Fibroblast of lung (primary cell): ENCODE measurements around the gene GRPEL2. TPM values are rescaled to one million over a fixed set of nuclear protein-coding genes. Genes with fewer than 3 reads are reported as not detected.
A peak's percentile ranks its signal among the peaks of the same experiment; 100 is the strongest.

Source experiments
- DNase-seq, 2 donors: peaks; one replicate each; pipeline versions ENCODE4 v3.0.0 to v3.0.0-alpha.2; 2010; ENCODE audit warnings: low read depth in 2 of 2
- H2AFZ ChIP-seq: 2 replicates; pipeline ENCODE4 v1.5.1; 2012; ENCODE audit warnings: low read length, control low read depth, inconsistent platforms
- H3K27ac ChIP-seq: 2 replicates; pipeline ENCODE4 v1.5.1; 2011; ENCODE audit warnings: low read length, control low read depth; ENCODE audit not compliant: insufficient read depth
- H3K27me3 ChIP-seq: 2 replicates; pipeline ENCODE4 v1.5.1; 2011; ENCODE audit warnings: mild to moderate bottlenecking, low read length; ENCODE audit not compliant: control insufficient read depth, insufficient read depth
- H3K36me3 ChIP-seq: 2 replicates; pipeline ENCODE4 v1.5.1; 2011; ENCODE audit warnings: low read length; ENCODE audit not compliant: control insufficient read depth, insufficient read depth
- H3K4me1 ChIP-seq: 2 replicates; pipeline ENCODE4 v1.5.1; 2011; ENCODE audit warnings: low read length; ENCODE audit not compliant: control insufficient read depth, insufficient read depth; ENCODE audit errors: extremely low read depth
- H3K4me2 ChIP-seq: 2 replicates; pipeline ENCODE4 v1.5.1; 2011; ENCODE audit warnings: low read length, control low read depth; ENCODE audit not compliant: insufficient read depth; ENCODE audit errors: extremely low read depth
- H3K4me3 ChIP-seq, 4 experiments: fragments of 200-600 bp in 1 of 4; sonication (generic) in 1 of 4; replicated peaks in 1 of 4; 2 replicates each; pipeline ENCODE4 v1.5.1; 2011 to 2016; ENCODE audit warnings: low read length in 4 of 4, low read depth in 3 of 4, mild to moderate bottlenecking in 3 of 4, control low read depth in 2 of 4, inconsistent platforms in 1 of 4, mixed read lengths in 1 of 4; ENCODE audit not compliant: insufficient read depth in 1 of 4; ENCODE audit errors: control extremely low read depth in 1 of 4
- H3K79me2 ChIP-seq: 2 replicates; pipeline ENCODE4 v1.5.1; 2012; ENCODE audit warnings: mild to moderate bottlenecking, low read length, inconsistent platforms; ENCODE audit not compliant: control insufficient read depth, insufficient read depth
- H3K9ac ChIP-seq: 2 replicates; pipeline ENCODE4 v1.5.1; 2011; ENCODE audit warnings: mild to moderate bottlenecking, low read length, control low read depth; ENCODE audit not compliant: insufficient read depth
- H3K9me3 ChIP-seq: 2 replicates; pipeline ENCODE4 v1.5.1; 2012; ENCODE audit warnings: low read depth, low read length; ENCODE audit not compliant: control insufficient read depth, insufficient read depth
- H4K20me1 ChIP-seq: 2 replicates; pipeline ENCODE4 v1.5.1; 2011; ENCODE audit warnings: low read length; ENCODE audit not compliant: control insufficient read depth, insufficient read depth; ENCODE audit errors: extremely low read depth
- EZH2 ChIP-seq: IDR thresholded peaks from 2 replicates; pipeline ENCODE4 v1.5.1; 2012; ENCODE audit warnings: low read length, control low read depth, mild to moderate bottlenecking; ENCODE audit errors: missing control alignments
- polyA plus RNA-seq, 2 donors: library from polyadenylated mRNA; depleted of rRNA in 1 of 2; stranded (reverse) in 1 of 2; unstranded in 1 of 2; fragments of >200 nt; gene quantifications; 2 replicates each; pipeline ENCODE4 v1.2.1, GENCODE V29; 2011 to 2012; ENCODE audit warnings: missing spikeins in 1 of 2
- total RNA-seq: library from RNA; depleted of rRNA; stranded (reverse); fragments of >200 nt; gene quantifications from 2 replicates; pipeline ENCODE4 v1.2.1, GENCODE V29; 2014
- TF ChIP-seq, protein P1 (sequence below), 2 donors: IDR thresholded peaks in 1 of 2; conservative IDR thresholded peaks in 1 of 2; 1 replicate in 1 of 2; 2 replicates in 1 of 2; pipeline ENCODE4 v1.5.1; 2011 to 2012; ENCODE audit warnings: low read length in 2 of 2, control low read depth in 1 of 2, inconsistent platforms in 1 of 2, low read depth in 1 of 2, mild to moderate bottlenecking in 1 of 2

GRPEL2 gene
- total and polyA plus RNA-seq, 2 donors (not counting 1 experiment from before 2014, with no cell fraction given) = 15.3 to 29.6 TPM

- Histone ChIP-seq H3K27me3 (no peaks in the 10 kb centered on the region), H2AFZ (no peak overlapping the region), H4K20me1 (no peaks in the 10 kb centered on the region), H3K79me2 (no peaks in the 10 kb centered on the region), H3K4me2 (no peak overlapping the region), H3K9me3 (no peaks in the 10 kb centered on the region), H3K36me3 (no peaks in the 10 kb centered on the region), H3K9ac (no peak overlapping the region), H3K4me1 (no peaks in the 10 kb centered on the region), H3K27ac (no peak overlapping the region), H3K4me3 (no peak overlapping the region)
- peak; percentile 48 to 71 for DNase-seq
- TF ChIP-seq, protein P1, sequence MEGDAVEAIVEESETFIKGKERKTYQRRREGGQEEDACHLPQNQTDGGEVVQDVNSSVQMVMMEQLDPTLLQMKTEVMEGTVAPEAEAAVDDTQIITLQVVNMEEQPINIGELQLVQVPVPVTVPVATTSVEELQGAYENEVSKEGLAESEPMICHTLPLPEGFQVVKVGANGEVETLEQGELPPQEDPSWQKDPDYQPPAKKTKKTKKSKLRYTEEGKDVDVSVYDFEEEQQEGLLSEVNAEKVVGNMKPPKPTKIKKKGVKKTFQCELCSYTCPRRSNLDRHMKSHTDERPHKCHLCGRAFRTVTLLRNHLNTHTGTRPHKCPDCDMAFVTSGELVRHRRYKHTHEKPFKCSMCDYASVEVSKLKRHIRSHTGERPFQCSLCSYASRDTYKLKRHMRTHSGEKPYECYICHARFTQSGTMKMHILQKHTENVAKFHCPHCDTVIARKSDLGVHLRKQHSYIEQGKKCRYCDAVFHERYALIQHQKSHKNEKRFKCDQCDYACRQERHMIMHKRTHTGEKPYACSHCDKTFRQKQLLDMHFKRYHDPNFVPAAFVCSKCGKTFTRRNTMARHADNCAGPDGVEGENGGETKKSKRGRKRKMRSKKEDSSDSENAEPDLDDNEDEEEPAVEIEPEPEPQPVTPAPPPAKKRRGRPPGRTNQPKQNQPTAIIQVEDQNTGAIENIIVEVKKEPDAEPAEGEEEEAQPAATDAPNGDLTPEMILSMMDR (conservative IDR thresholded peaks at IDR 0.05 in 1 of 2, IDR thresholded peaks at IDR 0.05 in 1 of 2; ENCODE audit: low read depth in 1 of 2, low read length in 2 of 2) = peak; percentile 82 to 86
- no peak for TF ChIP-seq EZH2
Observed at GRCh38 chr5:149367249-149367971, 22.1 kb downstream of the GRPEL2 start.

DNA sequence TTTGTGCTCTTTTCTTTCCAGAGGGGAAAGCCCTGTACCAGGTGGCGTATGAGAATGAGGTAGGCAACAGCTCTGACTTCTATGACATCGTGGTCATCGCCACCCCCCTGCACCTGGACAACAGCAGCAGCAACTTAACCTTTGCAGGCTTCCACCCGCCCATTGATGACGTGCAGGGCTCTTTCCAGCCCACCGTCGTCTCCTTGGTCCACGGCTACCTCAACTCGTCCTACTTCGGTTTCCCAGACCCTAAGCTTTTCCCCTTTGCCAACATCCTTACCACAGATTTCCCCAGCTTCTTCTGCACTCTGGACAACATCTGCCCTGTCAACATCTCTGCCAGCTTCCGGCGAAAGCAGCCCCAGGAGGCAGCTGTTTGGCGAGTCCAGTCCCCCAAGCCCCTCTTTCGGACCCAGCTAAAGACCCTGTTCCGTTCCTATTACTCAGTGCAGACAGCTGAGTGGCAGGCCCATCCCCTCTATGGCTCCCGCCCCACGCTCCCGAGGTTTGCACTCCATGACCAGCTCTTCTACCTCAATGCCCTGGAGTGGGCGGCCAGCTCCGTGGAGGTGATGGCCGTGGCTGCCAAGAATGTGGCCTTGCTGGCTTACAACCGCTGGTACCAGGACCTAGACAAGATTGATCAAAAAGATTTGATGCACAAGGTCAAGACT lies 22.8 kb downstream of the GRPEL2 start:
- H4K20me1 ChIP-seq = no peaks in the 10 kb centered on the region
- H3K4me1 ChIP-seq = no peaks in the 10 kb centered on the region
- TF ChIP-seq EZH2 = no peak
- TF ChIP-seq, protein P1 (conservative IDR thresholded peaks at IDR 0.05 in 1 of 2, IDR thresholded peaks at IDR 0.05 in 1 of 2; ENCODE audit: low read depth in 1 of 2, low read length in 2 of 2) = no peak
- H3K9ac ChIP-seq = no peak overlapping the region
- no peak for DNase-seq
- H2AFZ ChIP-seq = no peak overlapping the region
- no peaks in the 10 kb centered on the region for H3K79me2 ChIP-seq
- no peak overlapping the region for H3K4me3 ChIP-seq
- no peaks in the 10 kb centered on the region for H3K36me3 ChIP-seq
- H3K27me3 ChIP-seq = no peaks in the 10 kb centered on the region
- H3K9me3 ChIP-seq = no peaks in the 10 kb centered on the region
- H3K27ac ChIP-seq = no peak overlapping the region
- no peak overlapping the region for H3K4me2 ChIP-seq

DNA sequence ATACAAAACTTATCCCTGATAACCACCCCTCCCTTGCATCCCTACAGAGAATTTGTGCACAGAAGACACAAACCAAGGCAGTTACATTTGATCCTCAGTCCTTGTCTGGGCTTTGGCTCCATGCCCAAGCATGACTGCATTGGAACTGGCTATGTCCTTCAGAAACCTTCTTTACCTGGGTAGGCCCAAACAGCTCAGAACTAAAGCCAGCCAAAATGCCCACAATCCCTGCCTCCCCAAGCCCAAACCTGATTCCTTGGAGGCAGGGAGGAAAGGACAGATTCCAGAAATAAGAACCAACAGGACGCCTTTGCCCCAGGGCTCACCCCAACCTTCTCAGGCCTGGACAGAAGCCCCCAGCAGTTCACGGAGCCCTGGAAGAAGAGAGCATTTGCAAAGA lies 25.6 kb downstream of the GRPEL2 start:
- no peaks in the 10 kb centered on the region for H3K4me1 ChIP-seq
- no peak for TF ChIP-seq EZH2
- TF ChIP-seq, protein P1 (conservative IDR thresholded peaks at IDR 0.05 in 1 of 2, IDR thresholded peaks at IDR 0.05 in 1 of 2; ENCODE audit: low read depth in 1 of 2, low read length in 2 of 2) = no peak
- DNase-seq = no peak

More for the DNA sequence above, 25.6 kb downstream of the GRPEL2 start:
- no peak overlapping the region for H3K9ac ChIP-seq
- no peaks in the 10 kb centered on the region for H4K20me1 ChIP-seq
- no peaks in the 10 kb centered on the region for H3K27me3 ChIP-seq
- no peak overlapping the region for H2AFZ ChIP-seq
- no peaks in the 10 kb centered on the region for H3K79me2 ChIP-seq
- no peaks in the 10 kb centered on the region for H3K9me3 ChIP-seq
- H3K27ac ChIP-seq = no peak overlapping the region
- no peak overlapping the region for H3K4me3 ChIP-seq
- H3K4me2 ChIP-seq = no peak overlapping the region
- no peaks in the 10 kb centered on the region for H3K36me3 ChIP-seq
